NCI-H2227 (cell line): Measurements from ENCODE around the gene KCNAB1.

Source experiments
- DNase-seq: peaks from one replicate; lab custom pipeline; 2025; ENCODE audit not compliant: unreplicated experiment; lab: John Stamatoyannopoulos, UW

KCNAB1 gene

DNA sequence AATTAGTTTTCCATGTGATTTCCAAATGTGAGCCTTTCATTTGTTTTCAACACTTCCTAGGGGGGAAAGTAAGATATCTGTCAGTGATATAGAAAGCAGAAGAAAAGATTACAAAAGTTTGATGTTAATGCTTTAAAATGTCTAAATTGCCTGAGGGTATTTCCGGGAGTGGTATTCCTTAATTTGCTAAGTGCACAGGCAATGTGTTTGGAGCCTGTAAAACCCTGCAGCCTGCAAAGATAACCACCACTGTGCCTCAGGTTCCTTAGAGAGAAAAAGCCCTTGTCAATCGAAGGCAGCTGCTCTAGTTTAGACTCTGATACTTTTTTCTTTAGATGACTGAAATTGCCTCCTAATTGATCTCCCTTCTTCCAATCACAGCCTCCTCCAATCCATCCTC is 279.7 kb downstream of the KCNAB1 start:
- no peak for DNase-seq

- no peak for DNase-seq
Observed at GRCh38 chr3:156400735-156401134, 280.4 kb downstream of the KCNAB1 start.

- DNase-seq: no peak
Observed at GRCh38 chr3:156404217-156404616, 283.8 kb downstream of the KCNAB1 start.

DNA sequence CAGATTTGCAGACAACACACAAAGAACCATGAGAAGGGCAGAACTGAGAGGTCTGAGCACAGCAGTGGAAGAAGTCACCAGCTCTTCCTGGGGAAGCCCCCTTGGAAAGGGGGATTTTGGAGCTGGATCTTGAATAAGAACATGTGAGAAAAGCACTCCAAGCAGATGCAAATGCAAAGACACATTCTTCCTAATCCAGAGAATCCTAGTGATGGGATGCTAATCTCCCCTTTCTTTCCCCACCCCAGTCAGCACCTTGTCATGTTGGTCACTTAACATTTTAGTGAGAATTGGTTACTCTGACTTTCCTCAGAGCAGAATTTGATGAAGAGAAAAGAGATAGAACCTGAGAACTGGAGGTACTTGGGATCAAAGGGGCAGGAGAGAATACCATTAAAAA is 286.0 kb downstream of the KCNAB1 start:
- DNase-seq: no peak

DNA sequence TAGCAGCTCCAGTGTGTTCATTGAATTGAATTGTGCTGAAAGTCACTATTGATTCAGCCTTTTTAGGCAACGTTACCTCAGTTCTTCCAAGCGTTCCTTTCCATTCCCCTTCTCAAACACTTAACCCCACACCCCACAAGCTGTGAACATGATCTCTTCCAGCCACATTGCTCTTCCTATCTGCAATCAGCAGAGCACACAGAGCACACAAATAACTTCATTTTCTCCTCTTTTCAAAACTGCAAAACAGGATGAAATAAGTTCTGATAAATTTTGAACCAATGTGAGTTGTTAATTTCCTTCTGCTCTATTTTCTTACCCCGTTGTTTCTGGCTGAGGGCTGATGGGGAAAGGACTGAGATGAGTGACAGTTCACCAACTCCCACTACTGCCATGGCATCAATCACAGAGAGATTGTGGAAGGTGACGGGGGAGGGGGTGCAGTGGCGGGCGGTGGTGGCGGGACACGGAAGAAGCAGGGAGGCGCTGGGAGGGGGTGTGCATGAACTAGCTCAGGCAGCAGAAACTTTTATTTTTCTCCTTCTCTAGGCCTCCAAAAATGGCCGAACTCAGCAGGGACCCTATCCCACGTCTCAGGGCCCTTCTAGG is 287.3 kb downstream of the KCNAB1 start:
- no peak for DNase-seq

- DNase-seq: no peak
Observed at GRCh38 chr3:156409694-156410093, 289.3 kb downstream of the KCNAB1 start.

- DNase-seq: no peak
Observed at GRCh38 chr3:156412600-156412999, 292.2 kb downstream of the KCNAB1 start.

- DNase-seq: no peak
Observed at GRCh38 chr3:156413293-156413892, 293.0 kb downstream of the KCNAB1 start.

GRCh38 chr3:156416846-156417558 is 296.6 kb downstream of the KCNAB1 start:
- no peak for DNase-seq

GRCh38 chr3:156417559-156418132 is 297.3 kb downstream of the KCNAB1 start:
- DNase-seq: no peak

DNA sequence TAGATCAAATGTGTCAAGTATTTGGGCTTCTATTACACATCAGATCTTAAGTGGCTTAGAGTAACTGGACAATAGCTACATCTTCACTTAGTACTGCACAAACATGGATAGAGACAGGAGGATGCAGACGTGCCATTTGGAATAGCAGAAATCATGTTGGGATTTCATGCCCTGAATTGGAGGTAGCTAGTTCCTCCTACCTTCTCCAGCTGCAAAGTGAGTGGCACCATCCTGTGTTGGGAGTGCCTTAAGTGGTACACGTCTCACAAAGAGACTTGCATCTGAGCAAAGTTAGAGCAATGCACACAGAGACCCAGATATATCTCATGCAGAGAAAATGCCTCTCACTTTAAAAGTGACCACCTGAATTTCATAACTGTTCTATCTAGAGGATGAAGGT is 298.1 kb downstream of the KCNAB1 start:
- no peak for DNase-seq

DNA sequence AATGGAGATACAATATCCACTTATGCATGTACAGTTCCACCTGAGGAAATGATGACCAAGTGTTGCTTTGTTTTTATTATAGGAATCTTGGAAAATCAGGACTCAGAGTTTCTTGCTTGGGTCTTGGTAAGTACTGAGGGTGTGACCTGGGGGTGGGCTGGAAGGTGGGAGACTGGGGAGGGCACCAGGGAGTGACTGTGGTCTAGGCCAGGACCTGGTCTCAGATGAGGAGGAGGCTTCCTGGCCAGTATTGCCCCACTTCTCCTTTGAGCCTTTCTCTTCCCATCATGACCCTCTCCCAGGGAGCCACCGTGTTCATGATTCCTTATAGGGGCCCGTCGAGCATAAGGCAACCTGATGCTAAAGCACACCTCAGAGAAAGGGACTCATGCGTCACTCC is 301.2 kb downstream of the KCNAB1 start:
- DNase-seq: no peak

GRCh38 chr3:156424758-156425157 is 304.4 kb downstream of the KCNAB1 start:
- DNase-seq: no peak

DNA sequence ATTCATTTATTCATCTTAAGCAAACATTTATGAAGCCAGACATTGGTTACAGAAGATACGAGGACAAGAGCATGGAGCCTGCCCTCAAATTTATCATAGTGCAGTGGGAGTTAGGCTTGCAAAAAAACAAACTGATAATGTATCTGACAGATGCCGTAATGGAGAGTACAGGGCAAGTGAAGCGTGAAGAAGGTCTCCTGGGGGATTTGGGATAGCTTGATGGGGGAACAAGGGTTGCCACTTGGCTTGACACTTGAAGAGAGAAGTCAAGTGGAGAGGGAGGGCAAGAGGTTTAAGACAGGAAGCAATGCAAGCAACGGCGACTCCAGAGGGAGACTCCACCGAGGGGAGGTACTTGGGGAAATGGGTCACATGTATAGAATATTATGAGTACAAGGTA is 305.3 kb downstream of the KCNAB1 start:
- DNase-seq: no peak

- no peak for DNase-seq
Observed at GRCh38 chr3:156429125-156429524, 308.7 kb downstream of the KCNAB1 start.

- DNase-seq: no peak
Observed at GRCh38 chr3:156431334-156432124, 311.2 kb downstream of the KCNAB1 start.

DNA sequence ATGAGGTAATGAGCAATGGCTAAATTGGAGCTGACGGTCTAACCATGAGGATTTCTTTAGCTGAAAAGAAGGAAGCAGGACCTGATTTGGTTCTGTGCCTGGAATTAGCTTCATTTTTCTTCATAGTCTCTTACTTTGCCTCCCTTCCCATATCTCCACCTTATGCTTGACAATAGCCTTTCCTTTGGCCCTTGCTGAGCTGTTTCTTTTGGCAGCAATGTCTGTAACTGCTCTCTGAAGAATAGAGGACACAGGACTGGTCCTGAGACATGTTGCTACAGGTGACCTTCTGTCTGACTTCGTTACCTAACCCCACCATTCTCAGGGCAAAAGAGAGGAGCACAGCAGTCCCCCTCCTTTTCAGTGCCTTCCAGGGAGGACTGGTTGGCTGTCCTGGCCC is 312.2 kb downstream of the KCNAB1 start:
- DNase-seq: no peak

GRCh38 chr3:156433138-156433537 is 312.8 kb downstream of the KCNAB1 start:
- no peak for DNase-seq

GRCh38 chr3:156433910-156434309 is 313.5 kb downstream of the KCNAB1 start:
- DNase-seq: no peak

- DNase-seq: no peak
Observed at GRCh38 chr3:156434921-156435320, 314.5 kb downstream of the KCNAB1 start.

- DNase-seq: no peak
Observed at GRCh38 chr3:156443079-156443478, 322.7 kb downstream of the KCNAB1 start.
